T-helper 17 cell (primary cell): ENCODE results near the gene TERC. TPM values are rescaled to one million over a fixed set of nuclear protein-coding genes. Genes with fewer than 3 reads are reported as not detected.

Experiments
- ATAC-seq: fragments of 150-1000 bp; cut with Tn5 transposase; 2 replicates; pipeline ENCODE4 v1.10.0; 2021; ENCODE audit warnings: mild to moderate bottlenecking, moderate library complexity
- DNase-seq, 3 donors: peaks; one replicate each; pipeline versions ENCODE4 v3.0.0 to v3.0.0-alpha.2; 2020 to 2021
- H3K9me3 ChIP-seq: one replicate; pipeline ENCODE4 v1.7.0; 2013; ENCODE audit warnings: low read length, mild to moderate bottlenecking; ENCODE audit not compliant: control insufficient read depth, poor library complexity, severe bottlenecking
- H3K27ac Mint-ChIP-seq: one replicate; pipeline ENCODE4 v1.8.0; 2022; ENCODE audit warnings: mild to moderate bottlenecking, moderate library complexity, mixed read lengths
- H3K27me3 Mint-ChIP-seq: one replicate; pipeline ENCODE4 v1.8.0; 2022; ENCODE audit warnings: mixed read lengths
- H3K36me3 Mint-ChIP-seq: one replicate; pipeline ENCODE4 v1.8.0; 2022; ENCODE audit warnings: low read depth, mixed read lengths
- H3K4me1 Mint-ChIP-seq: one replicate; pipeline ENCODE4 v1.8.0; 2022; ENCODE audit warnings: mild to moderate bottlenecking, mixed read lengths
- H3K4me3 Mint-ChIP-seq: one replicate; pipeline ENCODE4 v1.8.0; 2022; ENCODE audit warnings: mild to moderate bottlenecking, moderate library complexity, mixed read lengths
- total RNA-seq, 4 donors: library from RNA in 2 of 4; stranded (reverse) in 2 of 4; gene quantifications; one replicate each; pipeline ENCODE4 v1.2.3 and lab custom pipeline; 2022 to 2026

The TERC gene
- total RNA-seq, 2 donors from 2014 or later, result 6.0 to 11.0 TPM

DNA sequence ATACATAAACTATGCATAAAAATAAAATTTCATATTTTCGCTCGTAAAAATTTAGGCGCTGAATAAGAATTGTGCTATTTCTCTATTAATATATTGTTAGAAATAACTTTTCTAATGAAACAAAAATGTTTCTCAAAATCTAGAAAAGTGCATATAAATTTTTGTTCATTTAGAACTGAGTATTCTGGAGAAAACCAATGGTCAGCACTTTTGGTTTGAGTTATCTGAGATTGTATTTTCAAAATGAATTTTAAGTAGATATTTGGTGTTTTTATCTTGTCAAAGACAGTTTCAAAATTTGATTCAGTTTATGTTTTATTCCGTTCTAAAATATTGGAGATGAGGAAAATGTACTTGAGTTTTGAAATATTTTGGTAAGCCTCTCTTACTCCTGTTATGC lies 22.3 kb upstream of the TERC start:
- no peaks in the 10 kb centered on the region for H3K9me3 ChIP-seq
- DNase-seq (no peak), ATAC-seq (no peak)
- Mint-ChIP-seq H3K27ac (no peak overlapping the region), H3K4me1 (peaks cover 8% of the 10 kb centered on the region), H3K27me3 (no peaks in the 10 kb centered on the region), H3K36me3 (peaks cover 10% of the 10 kb centered on the region), H3K4me3 (no peak overlapping the region)

DNA sequence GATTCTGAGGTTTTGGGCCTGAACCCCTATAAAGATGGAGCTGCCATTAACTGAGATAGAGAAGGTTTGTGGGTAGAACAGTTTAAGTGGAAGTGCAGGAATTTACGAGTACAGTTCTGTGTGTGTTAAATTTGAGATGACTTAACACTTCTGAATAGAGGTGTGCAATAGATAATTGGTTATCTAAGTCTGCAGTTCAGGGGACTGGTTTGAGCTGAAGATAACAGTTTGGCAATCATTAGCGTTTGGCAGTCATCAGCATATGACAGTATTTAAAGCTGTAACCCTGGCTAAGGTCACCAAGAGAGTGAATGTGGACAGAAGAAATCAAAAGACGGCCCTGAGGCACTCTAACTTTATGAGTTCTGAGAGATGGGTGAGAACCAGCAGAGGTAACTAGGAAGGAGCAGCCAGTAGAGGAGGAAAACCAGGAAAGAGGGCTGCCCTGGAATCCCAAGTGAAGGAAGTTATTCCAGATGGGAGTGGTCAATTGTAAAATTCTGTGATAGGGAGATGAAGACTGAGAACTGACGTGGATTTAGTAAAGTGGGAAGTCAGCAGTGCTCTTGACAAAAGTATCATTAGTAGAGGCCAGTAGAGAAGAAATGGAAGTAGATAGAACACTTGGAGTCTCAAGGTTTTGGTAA lies 16.5 kb upstream of the TERC start:
- DNase-seq (no peak), ATAC-seq (no peak)
- no peaks in the 10 kb centered on the region for H3K9me3 ChIP-seq
- H3K36me3 Mint-ChIP-seq, result peaks cover 22% of the 10 kb centered on the region
- peaks cover 32% of the 10 kb centered on the region for H3K4me1 Mint-ChIP-seq
- H3K4me3 Mint-ChIP-seq, result peak overlapping the region; percentile 39
- H3K27me3 Mint-ChIP-seq, result no peaks in the 10 kb centered on the region
- peak overlapping the region; percentile 76 for H3K27ac Mint-ChIP-seq

DNA sequence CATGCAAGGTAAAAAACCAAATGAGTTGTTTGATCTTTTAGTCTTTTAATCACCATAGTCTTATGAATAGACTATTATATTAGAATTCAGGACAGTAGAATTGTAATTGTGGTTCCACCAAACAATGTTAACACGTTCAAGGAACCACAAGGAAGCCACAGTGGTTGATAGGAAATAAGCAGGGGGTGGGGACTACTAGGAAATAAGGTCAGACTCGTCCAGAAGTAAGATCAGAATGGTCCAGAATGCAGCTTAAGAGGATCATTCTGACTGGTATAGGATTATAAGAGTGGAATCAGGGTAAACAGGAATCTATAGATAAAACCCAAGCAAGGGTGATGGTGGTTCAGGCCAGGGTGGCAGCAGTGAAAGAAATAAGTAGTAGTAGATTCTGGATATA lies 15.9 kb upstream of the TERC start:
- Mint-ChIP-seq H3K27ac (peak overlapping the region; percentile 76), H3K36me3 (peaks cover 18% of the 10 kb centered on the region), H3K27me3 (no peaks in the 10 kb centered on the region), H3K4me3 (peak overlapping the region; percentile 81), H3K4me1 (peaks cover 36% of the 10 kb centered on the region)
- peak; percentile 32 for ATAC-seq
- DNase-seq, result no peak
- H3K9me3 ChIP-seq, result no peaks in the 10 kb centered on the region

DNA sequence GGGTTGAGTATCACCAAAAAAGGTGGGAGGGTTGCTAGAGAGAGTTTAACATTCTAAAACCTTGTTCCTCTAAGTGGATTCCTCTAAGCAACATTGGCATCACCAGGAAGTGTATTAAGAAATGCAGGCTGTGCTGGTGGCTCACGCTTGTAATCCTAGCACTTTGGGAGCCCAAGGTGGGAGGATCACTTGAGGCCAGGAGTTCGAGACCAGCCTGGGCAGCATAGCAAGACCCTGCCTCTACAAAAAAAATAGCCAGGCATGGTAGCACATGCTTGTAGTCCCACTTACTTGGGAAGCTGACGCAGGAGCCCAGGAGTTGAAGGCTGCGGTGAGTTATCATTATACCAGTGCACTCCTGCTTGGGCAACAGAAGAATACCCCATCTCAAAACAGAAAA lies 13.0 kb upstream of the TERC start:
- Mint-ChIP-seq H3K27ac (peak overlapping the region; percentile 47), H3K27me3 (no peaks in the 10 kb centered on the region), H3K4me3 (no peak overlapping the region), H3K4me1 (peaks cover 49% of the 10 kb centered on the region), H3K36me3 (peaks cover 15% of the 10 kb centered on the region)
- no peaks in the 10 kb centered on the region for H3K9me3 ChIP-seq
- ATAC-seq, result no peak
- DNase-seq, result no peak

DNA sequence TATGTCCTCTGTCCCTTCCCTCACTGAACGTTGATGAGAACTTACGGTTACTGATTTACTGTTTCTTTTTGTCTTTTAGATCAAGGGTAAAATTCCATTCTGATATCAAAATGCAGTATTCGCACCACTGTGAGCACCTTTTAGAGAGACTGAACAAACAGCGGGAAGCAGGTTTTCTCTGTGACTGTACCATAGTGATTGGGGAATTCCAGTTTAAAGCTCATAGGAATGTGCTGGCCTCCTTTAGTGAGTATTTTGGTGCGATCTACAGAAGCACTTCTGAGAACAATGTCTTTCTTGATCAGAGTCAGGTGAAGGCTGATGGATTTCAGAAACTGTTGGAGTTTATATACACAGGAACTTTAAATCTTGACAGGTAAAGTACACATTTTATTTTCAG lies 9.3 kb upstream of the TERC start:
- no peak for DNase-seq
- peaks cover 4% of the 10 kb centered on the region for H3K36me3 Mint-ChIP-seq

DNA sequence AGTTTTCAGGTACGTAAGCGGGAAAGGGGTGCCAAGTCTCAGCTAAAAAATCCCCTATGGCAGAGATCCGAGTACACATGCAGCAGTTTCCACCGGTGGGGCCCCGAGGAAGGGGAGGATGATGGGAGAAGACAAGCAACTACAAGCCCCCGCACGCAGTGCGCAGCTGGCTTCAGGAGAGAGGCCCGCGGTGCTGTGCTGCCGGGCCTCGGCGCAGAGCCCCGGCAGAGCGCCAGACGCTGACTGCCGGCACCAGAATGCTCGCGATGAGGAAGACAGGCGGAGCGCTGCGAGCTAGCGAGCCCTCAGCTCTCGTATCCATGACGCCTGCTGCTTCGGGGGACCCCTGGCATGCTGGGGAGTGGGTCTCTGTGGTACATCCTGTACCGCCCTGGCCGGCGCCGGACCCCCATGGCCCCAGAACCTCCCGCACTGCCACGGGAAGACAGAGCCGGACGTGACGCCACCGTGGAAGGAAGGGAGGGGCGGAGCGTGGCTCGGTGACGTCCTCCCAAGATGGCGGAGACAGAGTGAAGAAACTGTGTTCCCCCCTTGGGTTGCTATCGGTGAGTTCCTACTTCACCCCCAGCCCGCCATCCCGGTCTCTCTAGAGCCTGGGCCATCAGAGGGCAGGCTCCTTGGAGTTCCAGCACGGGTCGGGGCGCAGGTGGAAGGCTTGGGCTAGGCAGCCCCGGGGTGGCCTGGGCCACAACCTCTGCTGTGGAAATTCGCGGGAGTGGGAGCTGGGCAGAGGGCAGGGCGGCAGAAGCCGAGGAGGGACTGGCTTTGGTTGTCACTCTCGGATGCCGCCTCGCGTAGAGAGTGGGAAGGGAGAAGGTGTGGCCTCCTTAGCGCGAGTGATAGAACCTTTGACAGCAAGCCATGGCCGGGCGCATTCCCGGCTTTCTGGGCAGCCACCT lies 8.3 kb upstream of the TERC start, which contains the start of gene MYNN:
MYNN (plus strand) TSS at position 500 of the 920 bp plus-strand sequence. CDS start 900 bp downstream, outside the sequence.
- peak; percentile 78 to 85 (median 81) for DNase-seq
- Mint-ChIP-seq H3K4me1 (peaks cover 44% of the 10 kb centered on the region), H3K27ac (peak within 1 kb of the TSS; percentile 100), H3K27me3 (no peaks in the 10 kb centered on the region), H3K4me3 (peak within 1 kb of the TSS; percentile 99), H3K36me3 (peaks cover 3% of the 10 kb centered on the region)
- no peaks in the 10 kb centered on the region for H3K9me3 ChIP-seq
- peak; percentile 85 for ATAC-seq

More for the DNA sequence above, 9.3 kb upstream of the TERC start:
- Mint-ChIP-seq H3K27ac (peak overlapping the region; percentile 100), H3K4me3 (peak overlapping the region; percentile 99), H3K27me3 (no peaks in the 10 kb centered on the region), H3K4me1 (peaks cover 49% of the 10 kb centered on the region)
- no peaks in the 10 kb centered on the region for H3K9me3 ChIP-seq
- no peak for ATAC-seq

DNA sequence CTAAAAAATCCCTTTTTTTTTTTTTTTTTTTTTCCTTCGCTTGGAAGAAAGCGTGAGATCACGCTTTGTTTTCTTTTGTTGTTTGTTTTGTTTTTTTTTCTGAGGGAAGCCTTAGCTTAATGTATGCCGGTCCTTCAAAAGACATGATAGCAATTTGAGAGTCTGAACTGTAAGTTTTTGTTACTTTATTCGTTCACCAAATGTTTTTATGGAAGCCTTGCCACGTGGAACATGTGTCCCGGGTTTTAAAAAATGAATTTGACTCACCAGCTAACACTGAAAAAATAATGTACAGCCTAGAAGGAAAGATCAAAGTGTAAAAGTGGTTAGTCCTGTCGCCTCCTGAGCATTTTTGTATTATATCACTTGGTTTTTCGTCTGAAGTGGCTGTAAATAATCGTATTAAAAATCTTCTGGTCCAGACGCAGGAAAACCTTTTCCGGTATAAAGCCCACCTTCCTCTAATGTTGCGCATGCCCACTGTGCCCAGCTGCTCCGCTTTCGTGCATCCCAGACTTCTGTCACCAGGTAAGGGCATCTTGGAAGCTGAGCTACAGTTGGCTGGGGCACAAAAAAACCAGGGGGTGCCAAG lies 7.5 kb upstream of the TERC start:
- DNase-seq (peak in 1 of 3 donors; percentile 59), ATAC-seq (no peak)
- H3K4me1 Mint-ChIP-seq, result peaks cover 41% of the 10 kb centered on the region
- peaks cover 3% of the 10 kb centered on the region for H3K36me3 Mint-ChIP-seq
- H3K27ac Mint-ChIP-seq, result peak overlapping the region; percentile 100
- H3K4me3 Mint-ChIP-seq, result peak overlapping the region; percentile 99
- no peaks in the 10 kb centered on the region for H3K9me3 ChIP-seq
- no peaks in the 10 kb centered on the region for H3K27me3 Mint-ChIP-seq

DNA sequence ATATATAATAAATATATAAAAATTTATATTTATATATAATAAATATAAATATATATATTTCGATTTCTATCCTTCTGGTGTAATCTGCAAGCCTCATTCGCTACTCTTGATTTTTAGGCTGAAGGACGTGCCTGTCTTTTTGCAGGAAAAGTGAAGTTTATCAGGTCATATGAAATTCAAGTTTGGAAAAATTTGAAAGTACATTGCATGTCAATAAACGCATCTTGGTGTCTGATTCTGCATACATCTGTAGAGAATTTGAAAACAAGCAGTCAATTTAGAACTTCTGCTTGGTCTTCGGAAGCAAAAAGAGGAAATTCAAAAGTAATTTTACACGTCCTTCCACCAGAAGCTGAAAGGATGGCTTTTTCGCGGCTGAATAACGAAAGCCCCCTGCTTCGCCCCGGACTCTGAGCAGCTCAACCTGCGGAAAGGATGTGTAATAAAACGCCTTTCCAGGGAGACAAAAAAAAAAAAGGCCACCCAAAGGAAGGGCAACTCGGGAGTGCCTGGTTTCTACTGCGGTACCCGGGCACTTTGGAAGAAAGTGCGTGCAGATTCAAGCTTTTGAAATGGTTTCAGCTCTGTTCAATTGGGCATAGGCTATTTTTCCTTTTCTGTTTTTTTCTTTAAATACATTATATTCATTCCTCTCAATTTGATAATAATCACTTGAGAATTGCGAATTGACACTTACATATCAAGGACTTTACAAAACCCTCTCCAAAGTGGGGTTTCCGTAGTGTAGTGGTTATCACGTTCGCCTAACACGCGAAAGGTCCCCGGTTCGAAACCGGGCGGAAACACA lies 6.8 kb upstream of the TERC start:
- DNase-seq (peak; percentile 33 to 59 (median 52)), ATAC-seq (peak; percentile 22)
- H3K9me3 ChIP-seq, result no peaks in the 10 kb centered on the region
- peak overlapping the region; percentile 100 for H3K27ac Mint-ChIP-seq
- H3K27me3 Mint-ChIP-seq, result no peaks in the 10 kb centered on the region
- peaks cover 3% of the 10 kb centered on the region for H3K36me3 Mint-ChIP-seq
- H3K4me3 Mint-ChIP-seq, result peak overlapping the region; percentile 99
- peaks cover 37% of the 10 kb centered on the region for H3K4me1 Mint-ChIP-seq

DNA sequence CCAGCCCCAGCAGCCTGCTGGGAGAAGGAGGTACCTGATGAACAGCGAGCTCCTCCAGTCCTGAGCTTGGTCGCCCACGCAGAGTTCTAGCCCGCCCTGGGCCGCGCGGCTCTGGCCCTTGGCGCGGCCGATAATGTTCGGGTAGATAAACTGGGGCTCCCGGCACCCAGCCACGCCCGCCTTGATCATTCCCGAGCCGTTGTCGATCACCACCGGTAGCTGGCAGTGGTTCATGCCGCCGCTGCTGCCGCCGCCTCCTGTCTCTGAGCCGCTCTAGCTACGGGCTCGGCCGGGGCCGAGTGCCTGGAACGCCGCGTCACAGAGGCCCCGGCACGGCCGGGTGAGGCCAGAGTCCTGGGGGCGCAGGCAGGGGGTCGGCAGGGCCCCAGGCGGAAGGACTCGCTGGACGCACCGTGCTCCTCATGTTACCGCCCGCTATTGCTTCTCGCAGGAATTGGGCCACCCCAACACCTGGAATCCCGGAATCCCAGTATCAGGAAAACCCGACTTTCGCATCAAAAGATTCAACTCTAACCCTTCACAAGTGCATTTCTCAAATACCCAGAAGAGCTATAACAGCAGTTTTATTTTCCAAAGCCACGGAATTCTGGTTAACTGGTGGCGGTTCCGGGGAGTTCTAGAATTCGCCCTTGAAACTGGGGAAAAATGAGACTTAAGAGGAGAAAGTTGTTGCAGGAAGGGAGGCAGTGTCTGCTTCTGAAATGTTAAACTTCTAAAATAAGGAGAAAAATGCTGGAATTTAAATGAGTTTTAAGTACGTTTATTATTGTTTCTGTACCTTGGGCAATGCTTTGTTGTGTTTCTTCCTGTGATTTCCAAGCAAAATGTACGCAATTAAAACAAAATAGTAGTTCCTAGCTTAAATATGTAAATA lies 4.7 kb upstream of the TERC start, which contains the start of gene ACTRT3:
ACTRT3 (minus strand) TSS at position 275 of the 895 bp plus-strand sequence; CDS start at position 234, 41 bp downstream.
- DNase-seq, result peak; percentile 34 to 49 (median 38)
- Mint-ChIP-seq H3K27ac (peak within 1 kb of the TSS; percentile 29), H3K4me1 (peaks cover 34% of the 10 kb centered on the region), H3K4me3 (peak within 1 kb of the TSS; percentile 87), H3K36me3 (peaks cover 3% of the 10 kb centered on the region), H3K27me3 (no peaks in the 10 kb centered on the region)
- H3K9me3 ChIP-seq, result no peaks in the 10 kb centered on the region
- no peak for ATAC-seq

DNA sequence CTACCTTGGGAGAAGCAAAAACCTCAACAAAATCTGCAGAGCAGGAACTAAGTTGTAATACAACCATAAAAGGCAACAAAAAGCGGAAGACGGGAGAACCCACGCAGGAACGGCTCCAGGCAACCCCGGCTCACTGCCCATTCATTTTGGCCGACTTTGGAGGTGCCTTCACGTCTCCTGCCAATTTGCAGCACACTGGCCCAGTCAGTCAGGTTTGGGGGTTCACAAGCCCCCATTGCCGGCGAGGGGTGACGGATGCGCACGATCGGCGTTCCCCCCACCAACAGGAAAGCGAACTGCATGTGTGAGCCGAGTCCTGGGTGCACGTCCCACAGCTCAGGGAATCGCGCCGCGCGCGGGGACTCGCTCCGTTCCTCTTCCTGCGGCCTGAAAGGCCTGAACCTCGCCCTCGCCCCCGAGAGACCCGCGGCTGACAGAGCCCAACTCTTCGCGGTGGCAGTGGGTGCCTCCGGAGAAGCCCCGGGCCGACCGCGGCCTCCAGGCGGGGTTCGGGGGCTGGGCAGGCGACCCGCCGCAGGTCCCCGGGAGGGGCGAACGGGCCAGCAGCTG lies 463 bp downstream of the TERC start:
- H3K9me3 ChIP-seq, result no peaks in the 10 kb centered on the region
- Mint-ChIP-seq H3K27ac (peak overlapping the region; percentile 94), H3K4me3 (peak overlapping the region; percentile 92), H3K4me1 (peaks cover 13% of the 10 kb centered on the region), H3K27me3 (no peaks in the 10 kb centered on the region), H3K36me3 (no peaks in the 10 kb centered on the region)
- ATAC-seq, result peak; percentile 46
- peak; percentile 35 to 42 (median 41) for DNase-seq

DNA sequence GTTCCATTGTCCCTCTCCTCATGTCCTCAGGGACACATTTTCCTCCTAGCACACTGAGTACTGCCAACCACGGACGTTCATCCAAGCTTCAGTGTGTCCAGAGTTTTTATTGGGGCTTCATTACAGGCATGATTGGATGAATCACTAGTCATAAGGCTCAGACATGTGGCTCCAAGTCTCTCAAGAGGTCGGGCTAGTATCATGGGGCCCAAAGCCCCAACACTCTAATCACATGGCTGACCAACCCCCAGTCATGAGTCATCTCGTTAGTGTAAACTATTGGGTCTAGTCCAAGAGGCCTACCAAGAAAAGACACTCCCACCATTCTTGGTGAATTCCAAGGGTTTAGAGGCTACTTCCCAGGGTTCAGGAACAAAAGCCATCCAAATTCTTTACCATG lies 4.4 kb downstream of the TERC start:
- H3K27me3 Mint-ChIP-seq, result no peaks in the 10 kb centered on the region
- DNase-seq (no peak), ATAC-seq (no peak)
- no peak overlapping the region for H3K27ac Mint-ChIP-seq
- H3K36me3 Mint-ChIP-seq, result no peaks in the 10 kb centered on the region
- no peaks in the 10 kb centered on the region for H3K9me3 ChIP-seq
- H3K4me3 Mint-ChIP-seq, result no peak overlapping the region
- peaks cover 15% of the 10 kb centered on the region for H3K4me1 Mint-ChIP-seq
